Non-pigmented ciliary epithelial cell (primary cell): ENCODE data around the gene C1R.

Experiments
- DNase-seq: peaks from one replicate; pipeline ENCODE4 v3.0.0-alpha.2; 2010; ENCODE audit warnings: low read depth

C1R gene

DNA sequence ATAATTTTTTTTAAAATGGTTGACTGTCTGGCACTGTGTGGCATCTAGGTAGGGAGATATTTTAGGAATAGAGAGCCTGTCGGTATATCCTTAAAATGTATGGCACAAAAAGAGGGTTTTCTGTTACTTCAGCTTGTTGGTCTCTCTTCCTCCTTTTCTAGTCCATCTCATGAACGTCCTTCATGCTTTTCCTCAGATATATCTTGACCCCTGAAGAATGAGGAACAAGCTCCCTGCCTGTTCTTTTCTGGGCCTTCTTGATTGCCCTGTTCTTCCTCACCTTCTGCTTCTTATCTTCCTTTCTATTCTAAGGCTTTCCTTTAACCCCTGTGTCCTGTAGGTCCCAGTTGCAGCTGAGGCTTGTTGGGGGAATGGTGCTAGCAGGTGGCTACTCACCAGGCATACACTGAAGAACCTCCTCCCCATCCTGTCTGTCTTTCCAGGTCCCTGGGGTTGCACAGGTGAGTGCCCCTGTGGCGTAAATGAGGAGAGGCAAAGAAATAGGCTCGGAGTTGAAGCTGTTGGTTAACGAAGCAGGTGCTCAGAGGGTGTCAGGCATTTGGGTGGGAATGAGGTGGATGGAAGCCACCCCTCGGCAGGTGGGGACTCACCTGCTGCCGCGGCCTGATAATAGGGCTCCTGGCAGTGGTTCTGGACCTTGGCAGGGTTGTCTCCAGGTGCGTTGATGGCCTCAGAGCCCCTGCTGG is 7.2 kb upstream of the C1R start:
- DNase-seq = no peak

GRCh38 chr12:7096979-7097378 is 4.7 kb upstream of the C1R start:
- DNase-seq = no peak

DNA sequence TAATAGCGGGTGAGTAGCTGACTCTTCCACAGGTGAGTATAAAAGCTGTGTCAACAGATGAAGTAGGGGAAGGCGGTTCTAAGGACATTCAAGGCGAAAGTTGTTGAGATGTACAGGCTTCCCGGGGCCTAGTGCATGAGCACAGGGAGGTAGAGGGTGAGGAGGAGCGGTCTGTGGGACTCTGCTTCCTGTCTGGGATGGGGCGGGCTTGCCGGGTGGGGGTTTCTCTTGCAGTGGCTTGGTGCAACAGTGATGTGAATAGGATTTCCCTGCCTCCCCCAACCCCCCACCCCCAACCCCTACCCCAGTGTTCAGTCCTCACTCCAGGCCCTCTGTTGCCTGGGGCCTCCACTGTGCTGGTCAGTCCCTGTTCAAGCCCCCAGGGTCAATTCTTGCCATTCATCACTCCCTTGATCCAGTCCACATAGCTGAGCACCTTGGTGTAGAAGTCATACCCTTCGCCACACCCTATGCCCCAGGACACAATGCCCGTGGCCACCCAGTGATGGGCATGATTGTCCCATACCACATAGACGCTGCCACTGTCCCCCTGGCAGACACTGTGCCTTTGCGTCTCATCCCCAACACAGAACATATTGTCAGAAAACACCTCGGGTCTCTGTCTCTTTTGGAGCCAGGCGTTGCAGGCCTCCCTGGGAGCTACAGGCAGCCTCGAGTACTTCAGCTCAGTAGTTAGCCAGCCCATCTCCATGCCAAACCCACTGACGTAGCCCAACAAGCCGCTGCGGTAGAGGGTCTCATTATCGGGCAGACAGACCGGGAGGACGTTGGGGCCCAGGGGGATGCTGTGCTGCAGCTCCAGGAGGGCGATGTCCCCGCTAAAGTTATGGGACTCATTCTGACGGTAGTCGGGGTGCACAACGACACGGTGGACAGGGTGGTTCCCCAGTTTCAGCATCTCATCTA is 4.0 kb upstream of the C1R start:
- no peak for DNase-seq

GRCh38 chr12:7093892-7094291 is 1.6 kb upstream of the C1R start:
- no peak for DNase-seq

GRCh38 chr12:7093486-7093885 is 1.2 kb upstream of the C1R start:
- no peak for DNase-seq

- no peak for DNase-seq
Measured at GRCh38 chr12:7092986-7093460, 778 bp upstream of the C1R start.

DNA sequence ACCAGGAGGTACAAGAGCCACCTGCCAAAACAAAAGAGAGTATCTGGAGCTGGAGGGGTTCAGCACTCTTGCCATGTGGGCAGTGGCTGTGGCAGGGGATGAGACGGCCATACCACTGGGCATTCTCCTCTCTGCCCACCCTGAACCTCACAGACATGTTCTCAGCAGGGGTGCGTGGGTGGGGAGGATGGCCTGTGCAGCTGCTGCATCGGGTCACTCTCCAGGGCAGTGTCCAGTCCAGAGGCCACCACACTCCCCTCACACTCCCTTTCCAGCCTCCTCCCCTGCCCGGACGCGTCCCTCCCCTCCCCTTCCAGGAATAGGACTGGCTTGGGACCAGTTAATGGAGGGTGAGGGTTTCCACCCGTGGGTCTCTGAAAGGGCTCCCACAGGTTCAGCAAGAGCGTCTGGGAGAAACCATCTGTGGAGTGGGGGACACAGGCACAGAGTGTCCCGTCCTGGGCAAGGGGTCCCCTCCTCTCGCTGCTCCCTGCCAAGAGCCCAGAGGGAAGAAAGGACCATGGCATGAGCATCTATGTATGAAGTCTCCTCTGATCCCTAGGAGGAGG is 501 bp downstream of the C1R start:
- DNase-seq = no peak

GRCh38 chr12:7091171-7091570 is 1.1 kb downstream of the C1R start:
- no peak for DNase-seq

DNA sequence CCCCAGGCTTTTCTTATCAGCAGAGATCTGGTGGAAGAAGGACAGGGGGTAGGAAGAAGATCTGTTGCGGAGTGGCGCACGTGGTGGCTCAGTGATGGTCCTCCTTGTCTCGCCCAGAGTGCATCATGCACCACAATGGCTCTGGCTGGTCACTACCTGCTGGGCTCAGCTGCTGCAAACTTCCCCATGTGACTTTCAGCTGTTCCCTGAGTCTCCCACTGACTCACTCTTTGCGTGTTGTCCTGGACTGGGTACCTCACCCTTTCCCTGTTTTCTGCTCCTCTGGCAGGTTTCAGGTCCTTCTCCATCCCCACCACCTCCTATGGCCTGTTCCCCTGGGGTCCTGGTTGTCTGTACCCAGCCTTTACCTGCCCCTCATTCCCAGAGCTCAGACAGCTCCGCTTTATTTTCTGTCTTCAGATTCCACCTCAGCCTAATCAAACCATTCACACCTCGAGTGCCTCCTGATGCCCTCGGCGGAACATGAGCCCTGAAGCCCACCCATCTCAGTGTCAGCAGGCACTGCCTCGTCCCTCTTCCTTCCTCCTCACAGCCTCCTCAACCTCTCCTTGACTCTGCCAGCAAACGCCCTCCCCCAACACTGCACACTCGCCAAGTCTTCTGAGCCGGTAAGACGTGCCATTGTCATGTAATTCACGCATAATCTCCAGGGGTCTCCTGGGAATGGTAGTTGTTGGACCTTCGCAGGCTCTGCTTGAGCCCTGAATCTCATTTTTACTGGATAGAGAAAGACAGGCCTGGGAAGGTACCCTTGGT is 1.8 kb downstream of the C1R start:
- DNase-seq = no peak

- no peak for DNase-seq
Measured at GRCh38 chr12:7089196-7089871, 2.9 kb downstream of the C1R start.

GRCh38 chr12:7083125-7083524 is 9.1 kb downstream of the C1R start:
- DNase-seq = no peak

GRCh38 chr12:7081037-7081436 is 11.2 kb downstream of the C1R start:
- no peak for DNase-seq

GRCh38 chr12:7079826-7080125 is 12.5 kb downstream of the C1R start:
- peak; percentile 49 for DNase-seq

GRCh38 chr12:7078163-7078562 is 14.1 kb downstream of the C1R start:
- no peak for DNase-seq

DNA sequence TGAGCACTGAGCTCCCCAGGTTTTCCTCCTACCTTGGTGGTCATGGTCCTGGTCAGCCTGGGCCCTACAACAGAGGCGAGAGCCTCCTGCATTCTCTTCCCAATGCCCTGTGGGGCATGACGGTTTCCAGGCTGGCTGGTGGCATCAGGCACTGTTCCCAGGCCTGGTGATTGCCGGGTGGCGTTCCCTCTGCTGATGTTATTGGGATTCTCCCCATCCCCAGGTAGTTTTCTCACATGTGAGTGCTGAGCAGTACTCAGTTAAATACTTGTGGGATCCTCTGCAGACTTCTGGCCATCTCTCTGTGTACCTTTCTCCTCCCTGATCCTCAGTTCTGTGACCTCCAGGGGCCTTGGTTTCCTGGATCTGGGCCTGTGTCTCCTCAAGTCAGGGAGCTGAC is 15.8 kb downstream of the C1R start:
- no peak for DNase-seq

GRCh38 chr12:7075939-7076338 is 16.3 kb downstream of the C1R start:
- peak; percentile 6 for DNase-seq

DNA sequence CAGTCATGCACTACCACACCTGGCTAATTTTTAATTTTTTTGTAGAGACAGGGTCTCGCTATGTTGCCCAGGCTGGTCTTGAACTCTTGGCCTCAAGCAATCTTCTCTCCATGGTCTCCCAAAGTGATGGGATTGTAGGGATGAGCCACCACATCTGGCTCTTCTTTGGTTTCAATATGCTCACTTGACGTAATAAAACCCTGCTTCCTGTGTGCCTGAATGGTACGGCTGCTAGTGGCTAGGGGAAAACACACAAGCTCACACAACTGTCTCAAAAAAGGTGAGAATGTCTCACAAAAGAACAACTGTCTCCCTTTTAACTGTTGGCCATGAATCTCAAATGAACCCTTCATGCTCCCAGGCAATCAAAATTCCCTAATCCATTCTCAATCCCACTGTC is 16.7 kb downstream of the C1R start:
- no peak for DNase-seq

DNA sequence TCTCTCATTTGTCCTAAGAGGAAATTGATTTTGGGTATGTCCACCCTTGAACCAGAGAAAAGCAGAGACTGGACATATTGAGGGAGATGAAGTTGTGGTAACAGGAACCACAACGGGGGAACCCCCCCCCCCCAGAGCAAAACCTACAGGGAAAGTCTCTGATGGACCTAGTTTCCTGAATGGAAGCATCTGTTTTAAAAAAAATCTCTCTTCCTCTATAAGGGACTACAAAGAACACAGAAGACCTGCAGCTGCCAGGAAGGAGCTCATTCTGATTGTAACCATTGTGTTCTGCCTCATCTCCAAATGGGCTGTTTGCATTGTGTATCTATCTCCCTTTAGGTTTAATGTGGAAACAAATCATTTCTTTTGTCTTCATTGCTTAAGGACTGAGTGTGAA is 18.3 kb downstream of the C1R start:
- no peak for DNase-seq

DNA sequence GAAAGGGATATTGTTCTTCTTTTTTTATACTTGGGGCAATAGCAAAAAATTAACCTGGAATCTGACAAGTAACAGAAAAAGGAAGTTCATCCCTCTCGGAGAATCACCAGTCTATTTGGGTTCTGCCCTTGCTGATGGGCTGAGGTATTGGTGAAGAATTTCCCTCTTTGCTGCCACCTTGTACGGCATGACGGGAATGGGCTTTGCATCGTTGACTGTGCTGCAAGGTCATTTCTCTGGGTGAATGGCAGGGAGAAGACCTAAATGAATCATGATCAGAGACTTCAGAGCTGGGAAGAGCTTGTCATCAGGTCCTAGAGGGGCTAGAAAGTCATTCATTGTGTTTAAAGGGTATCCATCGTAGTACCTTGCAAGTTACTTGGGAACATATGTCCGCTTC is 19.7 kb downstream of the C1R start:
- DNase-seq = no peak

DNA sequence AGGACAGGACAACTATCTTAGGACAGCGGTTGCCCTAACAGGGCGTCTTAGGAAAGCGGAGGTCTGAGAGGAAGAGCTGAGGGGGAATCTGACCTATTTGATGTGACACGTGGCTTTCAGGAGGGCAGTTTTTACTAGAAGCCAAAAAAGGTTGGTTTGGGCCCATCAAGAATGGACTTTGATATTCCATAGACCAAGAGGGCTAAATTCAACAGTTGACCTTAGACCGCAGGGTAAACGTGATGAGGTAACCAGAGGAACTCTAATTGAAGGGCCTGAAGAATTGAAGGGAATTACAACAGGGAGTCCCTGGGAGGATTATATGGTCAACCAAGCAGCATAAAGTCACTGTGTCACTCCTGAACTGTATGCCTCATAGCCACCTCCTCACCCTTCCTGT is 20.2 kb downstream of the C1R start:
- no peak for DNase-seq

- no peak for DNase-seq
Measured at GRCh38 chr12:7069386-7069785, 22.9 kb downstream of the C1R start.

DNA sequence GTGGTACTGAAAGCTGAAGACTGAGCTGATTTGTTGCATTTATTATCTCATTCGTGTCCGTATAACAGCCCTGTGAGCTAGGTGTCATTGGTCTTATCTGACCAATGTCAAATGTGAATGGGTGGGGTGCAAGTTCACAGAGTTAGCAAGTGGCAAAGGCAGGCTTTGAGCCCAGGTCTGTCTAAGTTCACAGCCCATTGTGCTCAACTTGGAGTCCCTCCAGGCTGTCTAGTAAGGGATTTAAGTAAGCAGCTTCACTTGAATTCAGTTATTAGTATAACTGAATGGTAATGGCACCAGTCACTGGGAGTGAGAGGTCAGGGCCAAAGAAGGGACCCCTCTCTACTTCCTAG is 23.3 kb downstream of the C1R start:
- no peak for DNase-seq
